Skeletal muscle tissue (tissue), 4 donors: Measurements from ENCODE around the gene WNT16. TPM values are rescaled to one million over a fixed set of nuclear protein-coding genes. Genes with fewer than 3 reads are reported as not detected.

Source experiments
- H3K27ac ChIP-seq: one replicate; pipeline ENCODE4 v1.7.0; 2013; ENCODE audit warnings: mild to moderate bottlenecking, low read depth, low read length, inconsistent platforms
- H3K27me3 ChIP-seq, 3 donors: one replicate each; pipeline ENCODE4 v1.7.0; 2013; ENCODE audit warnings: low read length in 3 of 3; ENCODE audit not compliant: control insufficient read depth in 3 of 3, insufficient read depth in 3 of 3
- H3K36me3 ChIP-seq, 3 donors: one replicate each; pipeline ENCODE4 v1.7.0; 2013; ENCODE audit warnings: low read length in 3 of 3; ENCODE audit not compliant: control insufficient read depth in 3 of 3, insufficient read depth in 3 of 3
- H3K4me1 ChIP-seq, 3 donors: one replicate each; pipeline ENCODE4 v1.7.0; 2013; ENCODE audit warnings: low read length in 3 of 3, mild to moderate bottlenecking in 3 of 3; ENCODE audit not compliant: control insufficient read depth in 3 of 3, insufficient read depth in 3 of 3
- H3K4me3 ChIP-seq, 3 donors: one replicate each; pipeline ENCODE4 v1.7.0; 2013; ENCODE audit warnings: low read length in 3 of 3
- H3K9ac ChIP-seq, 3 donors: one replicate each; pipeline ENCODE4 v1.7.0; 2013; ENCODE audit warnings: low read length in 3 of 3, mild to moderate bottlenecking in 3 of 3, moderate library complexity in 2 of 3, low read depth in 1 of 3
- H3K9me3 ChIP-seq, 3 donors: one replicate each; pipeline ENCODE4 v1.7.0; 2013; ENCODE audit warnings: low read length in 3 of 3; ENCODE audit not compliant: control insufficient read depth in 3 of 3
- total RNA-seq: library from RNA; depleted of rRNA; stranded (reverse); fragments of >200 nt; gene quantifications from one replicate; pipeline ENCODE4 v1.2.3, GENCODE V29; 2014
- donor health status: Osteomylitis.

The WNT16 gene
- total RNA-seq, 1 donor from 2014 or later = 1.0 TPM

- no peaks in the 10 kb centered on the region for H3K9me3 ChIP-seq
- peaks cover 0 to 6% (median 0%) of the 10 kb centered on the region in 3 donors for H3K4me1 ChIP-seq
- H3K9ac ChIP-seq = no peak overlapping the region
- H3K4me3 ChIP-seq = no peak overlapping the region
- no peak overlapping the region for H3K27ac ChIP-seq
- H3K36me3 ChIP-seq = peaks cover 0 to 4% (median 0%) of the 10 kb centered on the region in 3 donors
- H3K27me3 ChIP-seq = no peaks in the 10 kb centered on the region
Measured at GRCh38 chr7:121369462-121369861, 40.7 kb downstream of the WNT16 start.

GRCh38 chr7:121371367-121371766 is 42.6 kb downstream of the WNT16 start:
- H3K4me1 ChIP-seq = peaks cover 0 to 6% (median 0%) of the 10 kb centered on the region in 3 donors
- no peak overlapping the region for H3K9ac ChIP-seq
- H3K27ac ChIP-seq = no peak overlapping the region
- H3K9me3 ChIP-seq = no peaks in the 10 kb centered on the region
- H3K4me3 ChIP-seq = no peak overlapping the region
- peaks cover 0 to 11% (median 0%) of the 10 kb centered on the region in 3 donors for H3K36me3 ChIP-seq
- H3K27me3 ChIP-seq = no peaks in the 10 kb centered on the region

DNA sequence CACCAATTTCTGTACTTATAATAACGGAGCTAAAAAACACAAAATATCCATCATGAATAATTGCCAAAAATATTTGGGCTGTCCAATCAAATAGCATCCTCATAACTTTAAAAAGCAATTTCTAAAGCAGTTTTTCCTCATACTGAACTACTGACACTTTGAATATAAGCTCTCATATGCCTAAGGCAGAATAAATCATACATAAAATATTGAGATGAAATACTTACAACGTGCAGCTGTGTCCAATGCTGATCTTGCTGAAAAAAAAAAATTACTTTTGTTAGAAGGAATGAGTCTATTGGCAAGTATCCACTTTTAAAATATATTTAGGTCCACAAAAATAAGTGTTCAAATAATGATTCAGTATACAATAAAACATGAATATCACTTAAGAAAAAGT is 43.1 kb downstream of the WNT16 start:
- Histone ChIP-seq H3K36me3 (peaks cover 0 to 11% (median 3%) of the 10 kb centered on the region in 3 donors), H3K27ac (no peak overlapping the region)

DNA sequence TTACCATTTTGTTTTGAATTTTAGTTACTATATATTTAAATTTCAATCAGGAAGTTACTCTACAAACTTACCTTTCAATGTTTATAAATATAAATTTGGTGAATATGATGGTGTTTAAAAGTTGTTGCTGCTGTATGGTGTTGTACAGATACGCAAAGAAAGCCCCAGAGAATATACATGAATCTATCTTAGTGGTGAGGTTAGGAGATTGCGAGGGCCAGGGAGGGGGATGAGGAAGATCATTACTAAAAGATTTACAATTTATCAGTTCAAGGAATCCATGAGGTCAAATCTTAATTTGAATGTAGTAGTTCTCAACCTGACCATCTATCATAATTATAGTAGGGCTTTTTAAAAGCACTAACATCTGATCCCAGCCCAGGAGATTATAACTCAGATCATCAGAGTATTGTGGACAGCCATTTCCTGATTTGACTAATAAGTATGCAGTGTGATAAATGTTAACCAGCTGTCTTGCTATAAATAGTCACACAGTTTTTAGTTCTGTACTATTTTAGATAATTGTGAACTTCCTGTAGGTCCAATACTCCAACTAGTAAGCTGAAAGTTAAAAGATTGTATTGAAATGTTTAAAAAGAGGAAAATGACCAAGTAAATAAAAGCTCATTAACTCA is 43.7 kb downstream of the WNT16 start:
- H3K9me3 ChIP-seq = no peaks in the 10 kb centered on the region
- H3K9ac ChIP-seq = no peak overlapping the region
- peaks cover 0 to 11% (median 4%) of the 10 kb centered on the region in 3 donors for H3K36me3 ChIP-seq
- H3K27me3 ChIP-seq = no peaks in the 10 kb centered on the region
- H3K4me3 ChIP-seq = no peak overlapping the region
- no peak overlapping the region for H3K27ac ChIP-seq
- peaks cover 0 to 6% (median 0%) of the 10 kb centered on the region in 3 donors for H3K4me1 ChIP-seq

More for the DNA sequence above, 43.1 kb downstream of the WNT16 start:
- H3K9ac ChIP-seq = no peak overlapping the region
- H3K4me3 ChIP-seq = no peak overlapping the region
- H3K27me3 ChIP-seq = no peaks in the 10 kb centered on the region
- no peaks in the 10 kb centered on the region for H3K9me3 ChIP-seq
- peaks cover 0 to 6% (median 0%) of the 10 kb centered on the region in 3 donors for H3K4me1 ChIP-seq

GRCh38 chr7:121373177-121373576 is 44.4 kb downstream of the WNT16 start:
- H3K36me3 ChIP-seq = peaks cover 0 to 11% (median 7%) of the 10 kb centered on the region in 3 donors
- no peaks in the 10 kb centered on the region for H3K9me3 ChIP-seq
- H3K9ac ChIP-seq = no peak overlapping the region
- no peak overlapping the region for H3K4me3 ChIP-seq
- peaks cover 0 to 6% (median 0%) of the 10 kb centered on the region in 3 donors for H3K4me1 ChIP-seq
- no peak overlapping the region for H3K27ac ChIP-seq
- no peaks in the 10 kb centered on the region for H3K27me3 ChIP-seq

DNA sequence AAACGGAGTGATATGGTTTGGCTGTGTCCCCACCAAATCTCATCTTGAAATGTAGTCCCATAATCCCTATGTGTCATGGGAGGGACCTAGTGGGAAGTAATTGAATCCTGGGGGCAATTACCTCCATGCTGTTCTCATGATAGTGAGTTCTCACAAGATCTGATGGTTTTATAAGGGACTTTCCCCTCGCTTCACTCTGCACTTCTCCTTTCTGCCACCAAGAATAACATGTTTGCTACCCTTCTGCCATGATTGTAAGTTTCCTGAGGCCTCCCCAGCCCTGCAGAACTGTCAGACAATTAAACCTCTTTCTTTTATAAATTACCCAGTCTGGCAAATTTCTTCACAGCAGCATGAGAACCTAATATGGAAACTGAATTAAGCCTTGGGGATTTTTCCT is 48.2 kb downstream of the WNT16 start:
- H3K27ac ChIP-seq = no peak overlapping the region
- H3K9me3 ChIP-seq = no peaks in the 10 kb centered on the region
- peaks cover 0 to 11% (median 10%) of the 10 kb centered on the region in 3 donors for H3K36me3 ChIP-seq
- H3K4me1 ChIP-seq = peaks cover 0 to 2% (median 0%) of the 10 kb centered on the region in 3 donors
- no peak overlapping the region for H3K4me3 ChIP-seq
- H3K9ac ChIP-seq = no peak overlapping the region
- H3K27me3 ChIP-seq = no peaks in the 10 kb centered on the region

DNA sequence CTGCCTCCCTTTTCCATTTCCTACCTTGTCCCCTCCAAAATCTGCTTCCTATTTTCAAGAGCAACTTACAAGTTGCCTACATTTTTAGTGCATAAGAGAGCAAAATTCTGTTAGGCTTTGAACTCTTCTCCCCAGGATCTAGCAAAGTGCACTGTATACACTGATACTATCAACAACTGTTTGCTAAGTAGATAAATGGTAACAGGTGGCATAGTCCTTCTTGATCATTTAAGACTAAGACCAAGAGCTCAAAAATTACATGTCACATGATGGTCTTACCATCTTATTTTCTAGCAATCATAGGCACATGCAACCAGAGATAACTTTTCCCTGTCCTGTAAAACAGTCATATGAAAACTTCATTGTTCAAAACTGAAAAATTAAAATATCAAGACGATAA is 51.1 kb downstream of the WNT16 start:
- Histone ChIP-seq H3K36me3 (peaks cover 0 to 11% (median 10%) of the 10 kb centered on the region in 3 donors), H3K27ac (no peak overlapping the region)

DNA sequence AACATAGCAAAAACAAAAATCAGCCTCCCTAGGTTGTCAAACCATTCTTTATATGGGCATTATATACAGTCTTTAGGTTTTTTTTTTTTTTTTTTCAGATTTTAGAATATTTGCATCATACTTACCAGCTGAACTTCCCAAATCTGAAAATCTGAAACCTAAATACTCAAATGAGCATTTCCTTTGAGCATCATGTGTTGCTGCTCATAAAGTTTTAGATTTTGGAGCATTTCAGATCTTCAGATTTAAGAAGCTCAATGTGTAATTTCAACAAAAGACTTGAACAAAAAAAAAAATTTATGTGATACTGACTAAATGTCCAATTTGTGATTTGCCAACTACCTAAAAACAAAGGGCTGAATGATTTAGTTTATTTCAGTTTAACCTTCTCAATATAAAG is 53.7 kb downstream of the WNT16 start:
- Histone ChIP-seq H3K9ac (no peak overlapping the region), H3K4me1 (peaks cover 0 to 8% (median 0%) of the 10 kb centered on the region in 3 donors), H3K36me3 (peaks cover 0 to 6% (median 3%) of the 10 kb centered on the region in 3 donors), H3K9me3 (no peaks in the 10 kb centered on the region), H3K27me3 (no peaks in the 10 kb centered on the region), H3K27ac (no peak overlapping the region), H3K4me3 (no peak overlapping the region)

More for the DNA sequence above, 51.1 kb downstream of the WNT16 start:
- no peak overlapping the region for H3K9ac ChIP-seq
- no peaks in the 10 kb centered on the region for H3K27me3 ChIP-seq
- no peak overlapping the region for H3K4me3 ChIP-seq
- H3K9me3 ChIP-seq = no peaks in the 10 kb centered on the region
- H3K4me1 ChIP-seq = no peaks in the 10 kb centered on the region

- Histone ChIP-seq H3K4me3 (no peak overlapping the region), H3K9ac (no peak overlapping the region), H3K27ac (no peak overlapping the region), H3K36me3 (peaks cover 0 to 3% (median 3%) of the 10 kb centered on the region in 3 donors), H3K27me3 (no peaks in the 10 kb centered on the region), H3K9me3 (no peaks in the 10 kb centered on the region), H3K4me1 (peaks cover 0 to 8% (median 0%) of the 10 kb centered on the region in 3 donors)
Measured at GRCh38 chr7:121383235-121383910, 54.6 kb downstream of the WNT16 start.

DNA sequence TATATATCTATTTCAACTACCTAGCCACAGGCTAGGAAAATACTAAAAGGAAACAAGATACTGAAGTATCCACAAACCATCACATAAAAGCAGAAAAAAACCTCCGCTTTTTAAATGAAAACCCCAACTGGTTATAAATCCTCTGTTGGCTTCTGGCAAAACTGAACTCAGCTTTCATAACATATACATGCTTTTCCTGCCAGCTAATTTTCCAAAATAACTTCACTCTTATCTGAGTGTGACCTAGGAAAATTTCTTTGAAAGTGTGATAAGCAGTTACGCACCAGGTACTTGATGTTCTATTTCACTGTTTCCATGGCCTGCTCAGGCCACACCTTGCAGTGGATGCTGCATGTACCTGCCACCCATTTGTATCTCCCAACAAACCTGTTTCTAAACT is 55.5 kb downstream of the WNT16 start:
- no peaks in the 10 kb centered on the region for H3K9me3 ChIP-seq
- no peak overlapping the region for H3K27ac ChIP-seq
- H3K27me3 ChIP-seq = no peaks in the 10 kb centered on the region
- H3K36me3 ChIP-seq = peaks cover 0 to 3% (median 2%) of the 10 kb centered on the region in 3 donors
- no peak overlapping the region for H3K4me3 ChIP-seq
- no peak overlapping the region for H3K9ac ChIP-seq
- H3K4me1 ChIP-seq = peaks cover 0 to 8% (median 0%) of the 10 kb centered on the region in 3 donors
